Mucosa of descending colon (tissue), 3 donors: ENCODE results near the gene TTC7B. TPM values are rescaled to one million over a fixed set of nuclear protein-coding genes. Genes with fewer than 3 reads are reported as not detected.

Experiments used
- ATAC-seq: fragments of 200-7000 bp; cut with Tn5 transposase; one replicate; pipeline ENCODE4 v1.9.1; 2020; ENCODE audit warnings: mild to moderate bottlenecking, moderate library complexity
- DNase-seq, 3 donors: peaks; one replicate each; pipeline ENCODE4 v3.0.0-alpha.2; 2020
- H3K36me3 ChIP-seq: fragments of 200-600 bp; one replicate; pipeline ENCODE4 v1.8.0; 2021; ENCODE audit warnings: low read depth, mild to moderate bottlenecking
- H3K4me1 ChIP-seq: fragments of 200-600 bp; one replicate; pipeline ENCODE4 v1.8.0; 2021; ENCODE audit warnings: low read depth, mild to moderate bottlenecking
- H3K4me3 ChIP-seq: fragments of 200-600 bp; one replicate; pipeline ENCODE4 v1.8.0; 2021; ENCODE audit warnings: mild to moderate bottlenecking
- H3K9me3 ChIP-seq: fragments of 200-600 bp; one replicate; pipeline ENCODE4 v1.8.0; 2021; ENCODE audit warnings: mild to moderate bottlenecking
- CTCF ChIP-seq: fragments of 200-600 bp; IDR thresholded peaks from one replicate; pipeline ENCODE4 v1.8.0; 2022; ENCODE audit warnings: antibody characterized with exemption, mild to moderate bottlenecking
- intact Hi-C, 2 donors: fragments of 100-400 bp; cut with DNase I in 1 of 2; cut with micrococcal nuclease in 1 of 2; formaldehyde crosslinking; loops; one replicate each; pipeline versions ENCODE4 v1.11.0 to v1.11.1; 2022; cut with DNase I, micrococcal nuclease
- total RNA-seq, 3 donors: library from RNA; stranded (reverse); fragmentation: NEBNext Ultra II Directional in 2 of 3; extraction: Animal tissue kit (Norgen Biotek cat#: 25700) in 2 of 3; gene quantifications; one replicate each; pipeline versions ENCODE4 v1.2.1 to v1.2.4, GENCODE V29; 2021 to 2023
- donor health status: DM: no; HTN: no; CAD: no; lungs with moderate emphysema.
- donor health status: DM: no; HTN: no; CAD: no.
- donor health status: DM: no; HTN: yes; CAD: no.

The TTC7B gene
- total RNA-seq, 3 donors from 2014 or later = 6.0 to 72.8 (median 10.0) TPM

- peak; percentile 83 for ATAC-seq
- peaks cover 16% of the 10 kb centered on the region for H3K4me1 ChIP-seq
- intact Hi-C loops = no loop called here
- H3K9me3 ChIP-seq = no peaks in the 10 kb centered on the region
- no peaks in the 10 kb centered on the region for H3K36me3 ChIP-seq
- no peak for DNase-seq
- TF ChIP-seq CTCF = no peak
- H3K4me3 ChIP-seq = no peak overlapping the region
These were observed 149.7 kb downstream of the TTC7B start for GRCh38 chr14:90666571-90666970.

- no peaks in the 10 kb centered on the region for H3K36me3 ChIP-seq
- ATAC-seq (no peak), DNase-seq (no peak)
- H3K9me3 ChIP-seq = no peaks in the 10 kb centered on the region
- intact Hi-C loops = no loop called here
- no peak for TF ChIP-seq CTCF
- H3K4me3 ChIP-seq = no peak overlapping the region
- peaks cover 25% of the 10 kb centered on the region for H3K4me1 ChIP-seq
These were observed 150.8 kb downstream of the TTC7B start for GRCh38 chr14:90665321-90666000.

- intact Hi-C loops = no loop called here
- H3K4me1 ChIP-seq = peaks cover 27% of the 10 kb centered on the region
- no peak overlapping the region for H3K4me3 ChIP-seq
- TF ChIP-seq CTCF = no peak
- H3K36me3 ChIP-seq = no peaks in the 10 kb centered on the region
- ATAC-seq (no peak), DNase-seq (no peak)
- H3K9me3 ChIP-seq = no peaks in the 10 kb centered on the region
These were observed 151.3 kb downstream of the TTC7B start for GRCh38 chr14:90664911-90665310.

GRCh38 chr14:90663680-90664079, 152.6 kb downstream of the TTC7B start:
- Histone ChIP-seq H3K36me3 (no peaks in the 10 kb centered on the region), H3K4me3 (no peak overlapping the region), H3K9me3 (no peaks in the 10 kb centered on the region), H3K4me1 (peaks cover 27% of the 10 kb centered on the region)
- DNase-seq = no peak
- intact Hi-C loops = no loop called here
- no peak for ATAC-seq
- no peak for TF ChIP-seq CTCF

- no peak for ATAC-seq
- intact Hi-C loops = no loop called here
- TF ChIP-seq CTCF = no peak
These were observed 153.1 kb downstream of the TTC7B start for GRCh38 chr14:90663140-90663539.

GRCh38 chr14:90661866-90662265, 154.4 kb downstream of the TTC7B start:
- H3K36me3 ChIP-seq = no peaks in the 10 kb centered on the region
- H3K9me3 ChIP-seq = no peaks in the 10 kb centered on the region
- ATAC-seq (peak; percentile 10), DNase-seq (no peak)
- intact Hi-C loops = no loop called here
- TF ChIP-seq CTCF = no peak
- peaks cover 23% of the 10 kb centered on the region for H3K4me1 ChIP-seq
- H3K4me3 ChIP-seq = no peak overlapping the region

More at GRCh38 chr14:90663140-90663539, 153.1 kb downstream of the TTC7B start:
- Histone ChIP-seq H3K4me1 (peaks cover 27% of the 10 kb centered on the region), H3K9me3 (no peaks in the 10 kb centered on the region), H3K36me3 (no peaks in the 10 kb centered on the region), H3K4me3 (no peak overlapping the region)
- DNase-seq = no peak
